Breast epithelium (tissue), 4 donors: ENCODE data around the gene ASCC1. TPM values are rescaled to one million over a fixed set of nuclear protein-coding genes. Genes with fewer than 3 reads are reported as not detected.

Experiments used
- DNase-seq, 2 donors: peaks; one replicate each; pipeline ENCODE4 v3.0.0-alpha.2; 2019; ENCODE audit warnings: low spot score in 2 of 2
- H3K27ac ChIP-seq, 2 donors: fragments of 200-600 bp; sonication (generic) in 1 of 2; one replicate each; pipeline ENCODE4 v1.5.1; 2016 to 2019; ENCODE audit warnings: mild to moderate bottlenecking in 1 of 2
- H3K27me3 ChIP-seq, 2 donors: fragments of 200-600 bp; sonication (generic) in 1 of 2; one replicate each; pipeline versions ENCODE4 v1.5.1 to v1.6.0; 2017 to 2019; ENCODE audit warnings: control low read depth in 1 of 2, mild to moderate bottlenecking in 1 of 2
- H3K36me3 ChIP-seq: fragments of 200-600 bp; one replicate; pipeline ENCODE4 v1.5.1; 2019
- H3K4me1 ChIP-seq, 2 donors: fragments of 200-600 bp; sonication (generic); one replicate each; pipeline ENCODE4 v1.5.1; 2016 to 2019; ENCODE audit warnings: control low read depth in 1 of 2
- H3K4me3 ChIP-seq, 3 donors: fragments of 200-600 bp; sonication (generic); 1 replicate in 2 of 3; 2 replicates in 1 of 3; pipeline ENCODE4 v1.5.1; 2016 to 2019; ENCODE audit warnings: mild to moderate bottlenecking in 3 of 3, moderate library complexity in 2 of 3
- H3K9me3 ChIP-seq, 2 donors: fragments of 200-600 bp; sonication (generic) in 1 of 2; one replicate each; pipeline ENCODE4 v1.5.1; 2016 to 2019; ENCODE audit warnings: control low read depth in 1 of 2
- POLR2A ChIP-seq: fragments of 450-650 bp; IDR thresholded peaks from one replicate; pipeline ENCODE4 v1.6.1; 2016; ENCODE audit warnings: antibody characterized with exemption, mild to moderate bottlenecking, moderate library complexity
- POLR2AphosphoS5 ChIP-seq, 3 donors: sonication (generic); formaldehyde crosslinking; IDR thresholded peaks; one replicate each; pipeline ENCODE4 v1.6.1; 2017; ENCODE audit warnings: antibody characterized with exemption in 3 of 3
- intact Hi-C: fragments of 100-400 bp; cut with DNase I; formaldehyde crosslinking; loops from one replicate; pipeline ENCODE4 v1.15.1; 2023; ENCODE audit warnings: low total_unique reads
- total RNA-seq, 3 donors: library from RNA; depleted of rRNA; stranded (reverse); fragments of >200 nt; gene quantifications; one replicate each; pipeline ENCODE4 v1.1.0, GENCODE V29; 2016
- TF ChIP-seq, protein P1 (sequence below), 3 donors: fragments of 450-650 bp; IDR thresholded peaks; one replicate each; pipeline ENCODE4 v1.5.1; 2016 to 2017; ENCODE audit warnings: antibody characterized with exemption in 3 of 3, mild to moderate bottlenecking in 3 of 3, moderate library complexity in 3 of 3

The ASCC1 gene
- total RNA-seq, 3 donors from 2014 or later, result 28.5 to 42.9 (median 29.6) TPM

DNA sequence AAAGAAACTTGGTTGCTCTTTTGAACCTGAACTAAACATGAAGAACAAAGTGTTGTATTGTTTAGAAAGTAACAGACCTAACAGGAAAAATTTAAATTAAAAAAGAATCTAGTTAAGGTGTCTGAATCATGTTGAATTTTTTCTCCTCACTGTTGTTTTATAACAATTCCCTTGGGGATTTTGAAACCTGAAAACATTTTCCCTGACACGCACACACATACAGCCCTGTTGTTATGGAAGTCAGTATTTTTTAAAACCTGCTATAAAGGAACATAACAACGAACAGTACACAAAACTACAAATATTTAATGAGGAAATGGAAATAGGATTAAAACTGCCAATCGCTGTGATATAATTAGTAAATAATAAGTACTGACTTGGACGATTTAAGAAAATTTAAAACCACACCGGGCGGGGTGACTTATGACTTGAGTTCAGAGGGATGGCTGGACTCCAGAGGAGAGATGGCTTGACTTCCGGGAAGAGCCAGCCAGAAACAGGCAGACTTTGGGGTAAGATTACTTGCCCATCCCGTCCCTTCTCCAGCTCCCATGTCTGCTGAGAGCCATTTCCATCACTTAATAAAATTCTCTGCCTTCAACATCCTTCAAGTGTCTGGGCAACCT is 111.5 kb downstream of the ASCC1 start:
- TF ChIP-seq, protein P1, sequence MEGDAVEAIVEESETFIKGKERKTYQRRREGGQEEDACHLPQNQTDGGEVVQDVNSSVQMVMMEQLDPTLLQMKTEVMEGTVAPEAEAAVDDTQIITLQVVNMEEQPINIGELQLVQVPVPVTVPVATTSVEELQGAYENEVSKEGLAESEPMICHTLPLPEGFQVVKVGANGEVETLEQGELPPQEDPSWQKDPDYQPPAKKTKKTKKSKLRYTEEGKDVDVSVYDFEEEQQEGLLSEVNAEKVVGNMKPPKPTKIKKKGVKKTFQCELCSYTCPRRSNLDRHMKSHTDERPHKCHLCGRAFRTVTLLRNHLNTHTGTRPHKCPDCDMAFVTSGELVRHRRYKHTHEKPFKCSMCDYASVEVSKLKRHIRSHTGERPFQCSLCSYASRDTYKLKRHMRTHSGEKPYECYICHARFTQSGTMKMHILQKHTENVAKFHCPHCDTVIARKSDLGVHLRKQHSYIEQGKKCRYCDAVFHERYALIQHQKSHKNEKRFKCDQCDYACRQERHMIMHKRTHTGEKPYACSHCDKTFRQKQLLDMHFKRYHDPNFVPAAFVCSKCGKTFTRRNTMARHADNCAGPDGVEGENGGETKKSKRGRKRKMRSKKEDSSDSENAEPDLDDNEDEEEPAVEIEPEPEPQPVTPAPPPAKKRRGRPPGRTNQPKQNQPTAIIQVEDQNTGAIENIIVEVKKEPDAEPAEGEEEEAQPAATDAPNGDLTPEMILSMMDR (IDR thresholded peaks at IDR 0.05), result no peak
- TF ChIP-seq POLR2A (no peak), POLR2AphosphoS5 (IDR thresholded peaks at IDR 0.05) (no peak)
- no peaks in the 10 kb centered on the region for H3K4me1 ChIP-seq
- H3K27me3 ChIP-seq, result no peaks in the 10 kb centered on the region
- peak overlapping the region; percentile 53 to 76 for H3K27ac ChIP-seq
- intact Hi-C loops, result no loop called here
- no peak overlapping the region for H3K4me3 ChIP-seq
- H3K36me3 ChIP-seq, result no peaks in the 10 kb centered on the region
- no peak for DNase-seq
- no peaks in the 10 kb centered on the region for H3K9me3 ChIP-seq

DNA sequence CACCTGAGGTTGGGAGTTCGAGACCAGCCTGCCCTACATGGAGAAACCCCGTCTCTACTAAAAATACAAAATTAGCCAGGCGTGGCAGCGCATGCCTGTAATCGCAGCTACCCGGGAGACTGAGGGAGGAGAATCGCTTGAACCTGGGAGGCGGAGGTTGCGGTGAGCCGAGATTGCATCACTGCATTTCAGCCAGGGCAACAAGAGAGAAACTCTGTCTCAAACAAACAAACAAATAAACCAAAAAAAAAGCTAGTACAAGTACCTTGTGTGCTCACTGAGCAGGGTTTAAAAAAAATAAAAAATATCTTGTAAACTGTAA is 116.5 kb downstream of the ASCC1 start:
- H3K9me3 ChIP-seq, result no peaks in the 10 kb centered on the region
- no peak overlapping the region for H3K4me3 ChIP-seq
- TF ChIP-seq POLR2AphosphoS5 (IDR thresholded peaks at IDR 0.05) (no peak), POLR2A (no peak)
- TF ChIP-seq, protein P1 (IDR thresholded peaks at IDR 0.05), result no peak
- H3K27ac ChIP-seq, result no peak overlapping the region
- H3K36me3 ChIP-seq, result no peaks in the 10 kb centered on the region
- intact Hi-C loops, result no loop called here
- no peaks in the 10 kb centered on the region for H3K27me3 ChIP-seq
- DNase-seq, result no peak
- no peaks in the 10 kb centered on the region for H3K4me1 ChIP-seq

DNA sequence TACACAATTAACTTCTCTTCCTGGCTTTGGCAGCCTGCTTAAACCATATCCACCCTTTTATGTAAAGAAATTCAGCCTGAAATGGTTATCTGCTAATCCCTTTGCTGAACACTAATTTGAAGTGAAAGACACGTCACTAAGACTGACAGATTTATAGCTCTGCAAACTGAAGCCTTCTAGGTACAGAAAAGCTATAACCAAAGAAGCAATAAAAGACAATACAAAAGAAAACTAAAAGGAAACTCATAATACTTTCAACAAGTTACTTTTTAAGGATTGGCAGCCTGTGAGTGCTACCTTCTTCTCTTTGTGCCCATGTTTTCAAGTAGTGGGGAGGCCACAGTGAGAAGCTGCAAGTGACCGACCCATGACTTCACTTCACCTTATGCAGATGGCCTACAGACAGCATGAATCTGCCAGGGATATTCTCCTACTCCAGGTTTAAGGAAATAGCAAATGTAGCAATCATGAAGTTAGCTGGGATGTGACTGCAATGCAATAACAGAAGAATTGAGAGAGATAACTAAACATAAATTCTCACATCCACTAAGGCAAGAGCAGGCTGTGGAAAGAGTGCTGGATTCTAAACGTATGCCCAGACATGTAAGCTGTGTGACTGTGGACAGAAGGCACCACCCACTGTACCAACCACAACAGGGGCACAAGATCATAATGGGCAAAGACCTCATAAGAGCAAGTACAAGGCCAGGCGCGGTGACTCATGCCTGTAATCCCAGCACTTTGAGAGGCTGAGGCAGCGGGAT is 117.1 kb downstream of the ASCC1 start:
- H3K9me3 ChIP-seq, result no peaks in the 10 kb centered on the region
- DNase-seq, result no peak
- TF ChIP-seq POLR2A (no peak), POLR2AphosphoS5 (IDR thresholded peaks at IDR 0.05) (no peak)
- TF ChIP-seq, protein P1 (IDR thresholded peaks at IDR 0.05), result no peak
- no peaks in the 10 kb centered on the region for H3K36me3 ChIP-seq
- no peak overlapping the region for H3K27ac ChIP-seq
- no peak overlapping the region for H3K4me3 ChIP-seq
- intact Hi-C loops, result no loop called here
- no peaks in the 10 kb centered on the region for H3K27me3 ChIP-seq
- H3K4me1 ChIP-seq, result no peaks in the 10 kb centered on the region

DNA sequence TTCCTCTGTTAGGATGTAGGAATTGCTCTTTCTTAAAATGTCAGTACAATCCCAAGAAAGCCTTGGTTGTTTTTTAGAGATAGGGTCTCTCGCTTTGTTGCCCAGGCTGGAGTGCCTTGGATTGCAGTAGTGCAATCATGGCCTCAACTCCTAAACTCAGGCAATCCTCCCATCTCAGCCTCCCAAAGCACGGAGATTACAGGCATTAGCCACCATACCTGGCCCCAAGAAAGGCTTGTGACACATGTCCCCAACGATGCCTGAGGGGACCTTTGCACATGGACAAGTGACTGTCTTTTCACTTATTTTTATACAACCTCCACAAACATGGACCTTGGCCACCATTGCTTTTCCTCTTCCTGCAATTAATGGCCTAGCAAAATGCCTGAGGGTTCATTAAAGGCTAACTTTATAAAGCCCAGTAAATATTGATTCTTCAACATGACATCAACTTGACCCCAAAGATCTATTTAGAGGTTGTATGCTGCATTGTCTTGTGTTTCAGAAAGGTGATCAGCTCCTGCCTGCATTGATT is 117.7 kb downstream of the ASCC1 start:
- Histone ChIP-seq H3K9me3 (no peaks in the 10 kb centered on the region), H3K4me1 (no peaks in the 10 kb centered on the region), H3K4me3 (no peak overlapping the region), H3K27ac (no peak overlapping the region), H3K27me3 (no peaks in the 10 kb centered on the region), H3K36me3 (no peaks in the 10 kb centered on the region)
- intact Hi-C loops, result no loop called here
- TF ChIP-seq POLR2AphosphoS5 (IDR thresholded peaks at IDR 0.05) (no peak), POLR2A (no peak)
- TF ChIP-seq, protein P1 (IDR thresholded peaks at IDR 0.05), result no peak
- DNase-seq, result no peak
